Activated T-helper 1 cell treated with anti-CD3 and anti-CD28 coated beads, Interleukin-2, amount 50 U/mL, for 16 hours (primary cell): ENCODE results near the gene SPHKAP.
"Not testable (repeated sequence)": the region's sequence is repeated elsewhere in the genome, so short reads cannot be mapped to it uniquely, and the experiment has no call there.

Experiments
- DNase-seq, 2 donors: peaks; one replicate each; pipeline ENCODE4 v3.0.0-alpha.2; 2020; ENCODE audit warnings: low read depth in 1 of 2, low spot score in 1 of 2

Gene SPHKAP

GRCh38 chr2:228037915-228038314 lies 143.6 kb downstream of the SPHKAP start:
- DNase-seq: no peak

- no peak for DNase-seq
These were observed 157.9 kb downstream of the SPHKAP start for GRCh38 chr2:228023619-228024018.

GRCh38 chr2:228018311-228018710 lies 163.2 kb downstream of the SPHKAP start:
- no peak for DNase-seq

- DNase-seq: no peak
These were observed 163.7 kb downstream of the SPHKAP start for GRCh38 chr2:228017784-228018183.

DNA sequence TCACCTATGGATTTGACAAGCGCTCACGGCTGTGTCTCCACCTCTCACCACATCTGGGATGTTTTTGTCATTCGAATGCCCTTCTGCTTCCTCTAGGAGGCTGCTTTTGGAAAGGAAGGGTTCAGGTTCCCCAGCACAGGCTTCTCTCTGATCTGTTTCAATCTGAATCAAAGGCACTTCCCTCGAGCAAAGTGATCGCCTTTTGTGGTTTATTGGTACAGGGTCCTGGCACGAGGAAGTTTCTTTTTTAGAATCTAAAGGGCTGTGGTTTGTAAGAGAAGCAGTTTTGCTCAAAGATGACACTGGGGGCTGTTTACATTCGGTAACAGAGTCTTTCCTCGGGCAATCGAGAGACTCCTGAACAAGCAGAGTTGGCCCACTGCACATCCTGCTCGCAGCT lies 165.1 kb downstream of the SPHKAP start:
- no peak for DNase-seq

DNA sequence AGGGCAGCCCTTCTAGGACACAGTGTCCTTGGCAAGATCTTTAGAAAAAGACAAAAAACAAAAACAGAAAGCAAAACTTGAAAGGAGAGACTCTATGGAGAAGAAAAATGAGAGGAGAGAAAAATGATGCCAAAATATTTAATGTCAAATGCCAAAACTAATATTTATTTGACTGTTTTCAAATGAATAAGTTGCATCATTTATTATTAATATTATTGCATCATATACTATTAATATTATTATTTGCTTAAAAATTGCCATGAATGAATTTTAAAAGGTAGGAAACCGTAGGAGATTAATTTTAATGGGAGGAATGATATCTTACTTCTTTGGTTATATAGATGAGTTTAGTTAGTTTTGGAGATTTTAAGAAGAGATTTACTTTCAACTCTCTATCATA lies 165.7 kb downstream of the SPHKAP start:
- DNase-seq: no peak

DNA sequence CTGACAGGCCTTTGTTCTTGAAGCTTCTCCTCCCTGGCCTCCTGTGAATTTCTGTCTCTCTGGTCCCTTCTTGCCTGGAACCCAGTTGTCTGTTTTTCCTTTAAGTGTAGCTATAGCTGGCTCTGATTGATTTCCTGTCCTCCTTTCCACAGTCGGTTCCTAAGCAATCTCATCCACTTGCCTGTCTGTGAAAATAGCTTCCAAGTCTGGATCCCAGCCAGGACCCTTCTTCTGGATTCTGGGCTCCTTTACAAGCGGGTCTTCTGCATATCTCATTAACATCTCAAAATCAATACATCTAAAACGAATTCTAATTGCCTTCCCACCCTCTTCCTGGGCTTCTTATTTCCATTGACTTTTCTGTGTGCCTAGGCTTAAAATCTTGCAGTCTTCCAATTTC lies 185.1 kb downstream of the SPHKAP start:
- DNase-seq: no peak

- no peak for DNase-seq
These were observed 190.6 kb downstream of the SPHKAP start for GRCh38 chr2:227990937-227991336.

GRCh38 chr2:227973241-227973640 lies 208.2 kb downstream of the SPHKAP start:
- no peak for DNase-seq

DNA sequence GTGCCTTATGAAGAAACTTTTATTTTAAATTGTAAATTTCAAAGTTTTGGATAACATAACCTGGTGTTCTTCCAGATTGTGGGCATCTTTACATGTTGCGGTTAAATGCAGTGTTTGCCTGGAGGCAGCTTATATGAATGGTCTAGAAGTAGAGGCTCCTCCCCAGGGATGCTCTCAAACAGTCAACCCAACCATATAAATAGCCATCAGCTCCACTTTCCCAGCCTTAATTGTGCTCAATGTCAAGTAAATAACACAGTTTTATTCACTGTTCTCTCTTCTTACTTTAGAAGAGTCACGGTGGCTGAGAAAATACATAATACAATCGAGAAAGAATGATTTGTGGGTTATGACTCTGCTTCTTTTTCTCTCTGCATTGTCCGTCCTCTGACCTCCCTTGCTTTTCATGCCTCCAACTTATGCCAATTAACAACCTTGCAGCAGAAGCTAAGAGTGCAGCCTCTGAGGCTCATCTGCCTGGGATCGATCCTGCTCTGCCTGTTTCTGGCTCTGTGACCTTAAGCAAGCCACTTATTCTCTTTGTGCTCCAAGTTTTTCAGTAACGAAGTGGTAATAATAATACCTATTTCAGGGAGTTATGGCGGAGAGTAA lies 209.8 kb downstream of the SPHKAP start:
- no peak for DNase-seq

- no peak for DNase-seq
These were observed 221.2 kb downstream of the SPHKAP start for GRCh38 chr2:227960317-227960716.

GRCh38 chr2:227942965-227943364 lies 238.5 kb downstream of the SPHKAP start:
- no peak for DNase-seq

DNA sequence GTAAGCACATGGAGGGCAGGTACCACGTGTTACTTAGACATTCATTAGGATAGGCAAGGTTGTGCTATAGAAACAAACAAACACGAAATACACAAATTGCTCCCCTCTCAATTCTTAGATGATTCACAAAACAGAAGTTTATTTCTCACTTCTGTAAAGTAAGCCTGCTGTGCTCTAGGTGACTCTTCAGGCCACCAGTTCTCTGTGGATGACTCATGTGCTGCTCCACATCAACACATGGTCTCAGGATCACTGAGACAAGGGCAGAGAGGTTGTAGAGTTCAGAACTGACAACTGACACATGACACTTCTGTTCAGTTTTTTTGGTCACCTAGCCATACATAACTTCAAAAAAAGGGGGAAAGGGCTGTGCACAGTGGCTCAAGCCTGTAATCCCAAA lies 239.5 kb downstream of the SPHKAP start:
- DNase-seq: no peak

DNA sequence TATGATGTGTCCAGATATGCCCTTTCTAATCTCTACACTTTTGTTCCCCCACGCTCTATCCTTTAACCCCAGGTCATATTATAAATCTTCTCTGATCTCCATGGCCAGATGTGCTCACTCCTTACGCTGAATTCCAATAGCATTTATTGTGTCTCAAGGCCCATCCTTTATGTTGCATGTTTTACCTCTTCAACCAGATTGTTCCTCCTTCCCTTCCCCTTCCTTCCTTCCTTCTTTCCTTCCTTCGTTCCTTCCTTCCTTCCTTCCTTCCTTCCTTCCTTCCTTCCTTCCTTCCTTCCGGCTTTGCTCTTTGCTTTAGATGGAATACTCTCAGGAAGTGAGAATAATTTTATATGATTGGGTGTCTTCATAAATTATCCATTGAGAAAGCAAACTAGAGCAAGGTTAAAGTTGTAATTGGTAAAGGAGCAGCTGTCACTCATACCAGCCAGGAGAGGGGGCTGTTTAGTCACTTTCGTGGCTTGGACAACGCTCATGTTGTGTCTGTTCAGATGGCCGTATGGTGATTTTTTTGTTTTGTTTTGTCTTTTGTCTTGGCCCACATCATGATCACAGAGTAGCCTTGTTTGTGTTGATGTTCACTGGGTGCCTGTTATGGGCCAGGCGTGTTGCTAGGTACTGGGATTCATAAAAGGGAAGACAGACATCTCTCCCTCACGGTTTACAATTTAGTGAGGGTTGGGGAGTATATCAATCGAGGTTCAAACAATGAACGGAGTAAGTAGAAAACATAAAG lies 242.0 kb downstream of the SPHKAP start:
- DNase-seq: no peak

DNA sequence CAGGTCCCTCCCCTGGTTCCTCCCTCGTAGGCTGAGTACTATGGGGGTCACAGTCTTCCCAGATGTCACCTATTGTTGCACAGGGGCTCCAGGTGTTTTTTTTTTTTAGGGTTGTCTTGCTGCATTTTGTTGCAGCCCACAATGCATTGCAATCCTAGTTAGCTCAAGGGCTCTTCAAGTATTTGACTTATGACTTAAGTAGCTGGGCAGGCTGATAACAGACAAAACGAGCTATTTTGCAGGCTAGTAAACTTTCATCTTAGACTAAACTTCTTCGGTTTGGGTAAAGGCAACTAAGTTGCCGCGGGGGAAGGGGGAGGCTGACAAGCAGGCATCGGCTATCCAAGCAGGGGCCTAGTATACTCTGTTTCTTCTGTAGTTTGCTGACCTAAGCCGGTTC lies 245.2 kb downstream of the SPHKAP start:
- not testable (repeated sequence) for DNase-seq

DNA sequence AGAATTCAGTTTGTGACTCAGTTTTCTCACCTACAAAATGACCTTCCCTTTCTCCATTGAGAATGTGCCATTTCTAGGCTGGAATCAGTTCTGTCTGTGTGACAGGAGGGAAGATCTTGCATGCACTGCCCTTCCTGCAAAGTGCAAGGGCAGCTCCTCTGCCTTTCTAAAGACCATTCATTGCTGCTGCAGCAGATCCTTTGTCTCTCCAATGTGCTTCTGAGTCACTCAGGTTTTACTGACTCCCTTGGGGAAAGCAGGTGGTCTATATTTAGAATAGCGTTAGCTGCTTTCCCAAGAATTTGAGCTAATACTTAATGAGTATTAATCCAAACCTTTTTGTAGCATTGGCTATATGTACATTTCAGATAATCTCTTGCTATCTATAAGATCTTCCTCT lies 247.6 kb downstream of the SPHKAP start:
- no peak for DNase-seq

GRCh38 chr2:227932403-227932802 lies 249.1 kb downstream of the SPHKAP start:
- no peak for DNase-seq

- no peak for DNase-seq
These were observed 249.5 kb downstream of the SPHKAP start for GRCh38 chr2:227932001-227932400.
